Tibial nerve (tissue), 4 donors: ENCODE measurements around the gene PTCRA. TPM values are rescaled to one million over a fixed set of nuclear protein-coding genes. Genes with fewer than 3 reads are reported as not detected.
"Not testable (repeated sequence)": the region's sequence is repeated elsewhere in the genome, so short reads cannot be mapped to it uniquely, and the experiment has no call there.

Experiments
- DNase-seq, 2 donors: peaks; one replicate each; pipeline ENCODE4 v3.0.0-alpha.2; 2019; ENCODE audit warnings: low spot score in 2 of 2
- H3K27ac ChIP-seq, 4 donors: fragments of 200-600 bp; sonication (generic) in 3 of 4; one replicate each; pipeline ENCODE4 v1.5.1; 2017 to 2019; ENCODE audit warnings: mild to moderate bottlenecking in 1 of 4
- H3K27me3 ChIP-seq, 2 donors: fragments of 200-600 bp; sonication (generic) in 1 of 2; one replicate each; pipeline versions ENCODE4 v1.5.1 to v1.6.0; 2017 to 2019
- H3K36me3 ChIP-seq, 3 donors: fragments of 200-600 bp; sonication (generic); one replicate each; pipeline ENCODE4 v1.5.1; 2018 to 2019
- H3K4me1 ChIP-seq, 4 donors: fragments of 200-600 bp; sonication (generic) in 3 of 4; one replicate each; pipeline ENCODE4 v1.5.1; 2017 to 2019
- H3K4me3 ChIP-seq, 4 donors: fragments of 200-600 bp; sonication (generic) in 3 of 4; one replicate each; pipeline ENCODE4 v1.5.1; 2017 to 2019; ENCODE audit warnings: mild to moderate bottlenecking in 1 of 4, moderate library complexity in 1 of 4
- H3K9me3 ChIP-seq, 4 donors: fragments of 200-600 bp; sonication (generic) in 3 of 4; one replicate each; pipeline ENCODE4 v1.5.1; 2017 to 2019
- EP300 ChIP-seq, 2 donors: sonication (generic); formaldehyde crosslinking; IDR thresholded peaks; one replicate each; pipeline ENCODE4 v1.6.1; 2017; ENCODE audit warnings: antibody characterized with exemption in 2 of 2, mild to moderate bottlenecking in 1 of 2
- POLR2A ChIP-seq, 2 donors: fragments of 450-650 bp; IDR thresholded peaks; one replicate each; pipeline ENCODE4 v1.6.1; 2017; ENCODE audit warnings: antibody characterized with exemption in 2 of 2, mild to moderate bottlenecking in 2 of 2, moderate library complexity in 2 of 2
- WGBS, 2 donors: methylation state at CpG; one replicate each; pipeline ENCODE4 v1.1.5; 2018; 5-methylcytosine and 5-hydroxymethylcytosine counted together
- total RNA-seq, 4 donors: library from RNA; depleted of rRNA; stranded (reverse); fragments of >200 nt; gene quantifications; one replicate each; pipeline ENCODE4 v1.1.0, GENCODE V29; 2016
- TF ChIP-seq, protein P1 (sequence below), 5 experiments: fragments of 200-600 bp in 3 of 5; fragments of 450-650 bp in 2 of 5; sonication (generic) in 3 of 5; IDR thresholded peaks; one replicate each; pipeline ENCODE4 v1.5.1; 2016 to 2019; ENCODE audit warnings: antibody characterized with exemption in 5 of 5, mild to moderate bottlenecking in 3 of 5, moderate library complexity in 2 of 5

PTCRA gene
- total RNA-seq, 4 donors from 2014 or later, result not detected

DNA sequence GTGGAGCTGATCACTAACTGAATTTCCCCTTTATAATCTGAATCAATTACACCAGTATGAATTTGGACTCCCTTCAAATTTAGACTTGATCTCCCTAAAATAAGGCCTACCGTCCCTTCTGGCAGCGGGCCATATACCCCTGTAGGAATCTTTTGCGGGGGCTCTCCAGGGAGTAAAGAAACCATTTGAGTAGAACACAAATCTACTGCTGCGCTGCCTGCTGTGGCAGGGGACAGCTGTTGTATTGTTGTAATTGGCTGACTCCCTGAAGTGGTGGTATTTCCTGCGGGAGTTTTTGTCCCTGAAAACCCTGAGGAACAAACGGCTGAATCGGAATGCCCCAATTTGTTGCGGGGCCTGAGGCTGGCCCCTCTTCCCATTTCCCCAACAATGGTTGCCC, 16.0 kb upstream of the PTCRA start:
- H3K4me3 ChIP-seq, result no peak overlapping the region
- no peak for DNase-seq
- no peaks in the 10 kb centered on the region for H3K9me3 ChIP-seq
- TF ChIP-seq POLR2A (IDR thresholded peaks at IDR 0.05), result no peak
- TF ChIP-seq, protein P1, sequence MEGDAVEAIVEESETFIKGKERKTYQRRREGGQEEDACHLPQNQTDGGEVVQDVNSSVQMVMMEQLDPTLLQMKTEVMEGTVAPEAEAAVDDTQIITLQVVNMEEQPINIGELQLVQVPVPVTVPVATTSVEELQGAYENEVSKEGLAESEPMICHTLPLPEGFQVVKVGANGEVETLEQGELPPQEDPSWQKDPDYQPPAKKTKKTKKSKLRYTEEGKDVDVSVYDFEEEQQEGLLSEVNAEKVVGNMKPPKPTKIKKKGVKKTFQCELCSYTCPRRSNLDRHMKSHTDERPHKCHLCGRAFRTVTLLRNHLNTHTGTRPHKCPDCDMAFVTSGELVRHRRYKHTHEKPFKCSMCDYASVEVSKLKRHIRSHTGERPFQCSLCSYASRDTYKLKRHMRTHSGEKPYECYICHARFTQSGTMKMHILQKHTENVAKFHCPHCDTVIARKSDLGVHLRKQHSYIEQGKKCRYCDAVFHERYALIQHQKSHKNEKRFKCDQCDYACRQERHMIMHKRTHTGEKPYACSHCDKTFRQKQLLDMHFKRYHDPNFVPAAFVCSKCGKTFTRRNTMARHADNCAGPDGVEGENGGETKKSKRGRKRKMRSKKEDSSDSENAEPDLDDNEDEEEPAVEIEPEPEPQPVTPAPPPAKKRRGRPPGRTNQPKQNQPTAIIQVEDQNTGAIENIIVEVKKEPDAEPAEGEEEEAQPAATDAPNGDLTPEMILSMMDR (IDR thresholded peaks at IDR 0.05), result no peak
- TF ChIP-seq EP300 (IDR thresholded peaks at IDR 0.05), result no peak
- H3K4me1 ChIP-seq, result peaks cover 0 to 6% (median 3%) of the 10 kb centered on the region in 4 donors
- no peaks in the 10 kb centered on the region for H3K27me3 ChIP-seq
- WGBS, 2 donors, result 35 to 39% methylated on average over 8 of the region's 8 CpGs
- no peaks in the 10 kb centered on the region for H3K36me3 ChIP-seq
- no peak overlapping the region for H3K27ac ChIP-seq

DNA sequence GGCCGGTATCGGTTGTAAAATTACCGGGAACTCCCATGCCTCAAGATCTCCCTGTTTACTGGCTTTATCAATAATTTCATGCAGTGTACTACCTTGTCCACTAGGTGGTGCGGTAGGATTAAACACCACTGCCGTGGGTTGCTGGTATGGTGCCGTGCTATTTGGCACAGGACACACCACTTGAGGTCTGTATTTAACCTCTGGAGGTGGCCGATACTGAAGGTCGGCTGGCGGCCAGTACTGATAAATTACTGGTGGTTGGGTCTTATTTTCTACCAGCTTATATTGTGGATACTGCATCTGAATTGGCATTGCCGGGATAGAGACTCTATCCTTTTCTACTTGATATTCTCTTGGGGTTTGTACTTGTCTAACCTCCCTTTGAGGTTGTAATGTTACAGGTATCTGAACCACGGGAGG, 14.3 kb upstream of the PTCRA start:
- Histone ChIP-seq H3K27me3 (no peaks in the 10 kb centered on the region), H3K27ac (no peak overlapping the region), H3K36me3 (no peaks in the 10 kb centered on the region), H3K4me3 (no peak overlapping the region), H3K4me1 (peaks cover 0 to 6% (median 3%) of the 10 kb centered on the region in 4 donors), H3K9me3 (no peaks in the 10 kb centered on the region)
- DNase-seq, result peak; percentile 35 to 92
- no peak for TF ChIP-seq POLR2A (IDR thresholded peaks at IDR 0.05)
- peak in 1 of 2 donors; percentile 36 for TF ChIP-seq EP300 (IDR thresholded peaks at IDR 0.05)
- TF ChIP-seq, protein P1 (IDR thresholded peaks at IDR 0.05), result peak; percentile 85 to 93 (median 90)
- WGBS, 2 donors, result 1 to 7% methylated on average over 11 of the region's 11 CpGs

DNA sequence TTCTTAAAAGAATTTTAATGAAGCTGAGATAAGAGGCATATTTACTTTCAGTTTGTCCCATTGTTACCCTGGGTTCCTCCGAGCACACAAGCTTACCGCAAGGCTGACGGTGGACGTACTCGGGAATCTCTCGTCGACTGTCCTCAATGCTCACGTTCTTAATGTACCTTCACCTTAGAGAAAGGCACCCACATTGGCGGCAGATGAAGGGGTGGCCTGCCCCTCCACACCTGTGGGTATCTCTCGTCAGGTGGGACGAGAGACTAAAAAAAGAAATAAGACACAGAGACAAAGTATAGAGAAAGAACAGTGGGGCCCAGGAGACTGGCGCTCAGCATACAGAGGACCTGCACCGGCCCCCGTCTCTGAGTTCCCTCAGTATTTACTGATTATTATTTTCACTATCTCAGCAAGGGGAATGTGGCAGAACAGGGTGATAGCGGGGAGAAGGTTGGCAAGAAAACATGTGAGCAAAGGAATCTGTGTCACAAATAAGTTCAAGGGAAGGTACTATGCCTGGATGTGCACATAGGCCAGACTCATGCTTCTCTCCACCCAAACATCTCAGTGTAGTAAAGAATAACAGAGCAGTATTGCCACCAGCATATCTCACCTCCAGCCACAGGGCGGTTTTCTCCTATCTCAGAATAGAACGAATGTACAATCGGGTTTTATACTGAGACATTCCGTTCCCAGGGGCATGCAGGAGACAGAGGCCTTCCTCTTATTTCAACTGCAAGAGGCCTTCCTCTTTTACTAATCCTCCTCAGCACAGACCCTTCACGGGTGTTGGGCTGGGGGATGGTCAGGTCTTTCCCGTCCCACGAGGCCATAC, 13.2 kb upstream of the PTCRA start:
- not testable (repeated sequence) for H3K36me3 ChIP-seq, H3K27me3 ChIP-seq, H3K4me3 ChIP-seq, H3K27ac ChIP-seq, H3K9me3 ChIP-seq, H3K4me1 ChIP-seq, DNase-seq
- WGBS, 2 donors, result 75 to 77% methylated on average over 22 of the region's 22 CpGs

DNA sequence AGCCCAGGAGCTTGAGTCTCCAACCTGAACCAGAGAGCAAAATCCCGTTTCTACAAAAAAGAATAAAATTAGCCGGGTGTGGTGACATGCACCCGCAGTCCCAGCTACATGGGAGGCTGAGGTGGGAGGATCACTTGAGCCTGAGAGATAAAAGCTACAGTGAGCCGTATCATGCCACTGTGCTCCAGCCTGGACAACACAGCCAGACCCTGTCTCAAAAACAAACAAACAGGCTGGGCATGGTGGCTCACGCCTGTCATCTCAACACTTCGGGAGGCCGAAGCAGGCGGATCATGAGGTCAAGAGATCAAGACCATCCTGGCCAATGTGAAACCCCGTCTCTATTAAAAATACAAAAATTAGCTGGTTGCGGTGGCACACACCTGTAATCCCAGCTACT, 11.4 kb upstream of the PTCRA start:
- TF ChIP-seq POLR2A (IDR thresholded peaks at IDR 0.05), result no peak
- TF ChIP-seq, protein P1 (IDR thresholded peaks at IDR 0.05), result no peak
- no peak for TF ChIP-seq EP300 (IDR thresholded peaks at IDR 0.05)

DNA sequence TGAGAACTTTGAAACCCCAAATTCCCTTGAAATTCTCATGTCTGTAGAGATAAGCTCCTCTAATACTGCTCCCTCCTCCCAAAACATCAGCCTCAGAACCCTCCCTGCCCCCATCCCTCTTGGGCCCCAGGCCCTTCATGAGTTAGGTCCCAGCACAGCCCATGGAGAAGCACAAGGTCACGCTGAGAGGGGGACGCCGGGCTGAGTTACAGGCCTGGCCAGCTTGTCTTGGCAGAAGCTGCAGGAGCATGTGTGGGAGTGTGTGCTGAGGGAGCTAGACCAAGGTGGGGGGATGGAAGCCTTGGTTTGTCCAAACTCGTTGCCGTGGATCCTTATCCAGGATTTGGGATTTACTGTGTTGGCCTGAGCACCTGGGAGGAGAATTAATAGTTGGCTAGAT, 8.5 kb upstream of the PTCRA start:
- Histone ChIP-seq H3K27me3 (peaks cover 0 to 15% of the 10 kb centered on the region in 2 donors), H3K36me3 (no peaks in the 10 kb centered on the region), H3K4me1 (peaks cover 0 to 8% (median 0%) of the 10 kb centered on the region in 4 donors), H3K9me3 (no peaks in the 10 kb centered on the region), H3K27ac (no peak overlapping the region), H3K4me3 (no peak overlapping the region)
- DNase-seq, result no peak
- WGBS, 2 donors, result 46 to 49% methylated on average over 2 to 5 of the region's 5 CpGs
- TF ChIP-seq POLR2A (IDR thresholded peaks at IDR 0.05) (no peak), EP300 (IDR thresholded peaks at IDR 0.05) (no peak)

More for the DNA sequence above, 11.4 kb upstream of the PTCRA start:
- Histone ChIP-seq H3K27me3 (no peaks in the 10 kb centered on the region), H3K27ac (no peak overlapping the region), H3K4me3 (no peak overlapping the region), H3K36me3 (no peaks in the 10 kb centered on the region), H3K9me3 (no peaks in the 10 kb centered on the region), H3K4me1 (peaks cover 0 to 6% (median 3%) of the 10 kb centered on the region in 4 donors)
- 85 to 96% methylated on average over 10 of the region's 10 CpGs for WGBS, 2 donors
- no peak for DNase-seq

DNA sequence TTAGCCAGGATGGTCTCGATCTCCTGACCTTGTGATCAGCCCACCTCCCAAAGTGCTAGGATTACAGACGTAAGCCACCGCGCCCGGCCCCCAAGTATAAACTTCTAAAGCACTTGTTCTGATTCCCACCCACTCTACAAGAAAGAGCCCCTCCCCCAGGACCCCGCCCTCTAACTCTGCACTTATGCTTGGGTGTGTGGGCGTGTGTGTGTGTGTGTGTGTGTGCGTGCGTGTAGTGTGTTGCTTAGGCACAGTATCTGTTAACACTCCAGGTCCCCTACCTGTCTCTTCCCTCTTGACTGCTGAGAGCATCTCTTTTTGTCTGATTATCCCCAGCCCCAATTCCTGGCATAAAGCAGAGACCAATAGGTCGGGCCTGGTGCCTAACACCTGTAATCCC, 6.0 kb upstream of the PTCRA start:
- 82 to 90% methylated on average over 10 of the region's 10 CpGs for WGBS, 2 donors
- no peak for TF ChIP-seq POLR2A (IDR thresholded peaks at IDR 0.05)
- TF ChIP-seq, protein P1 (IDR thresholded peaks at IDR 0.05), result no peak
- TF ChIP-seq EP300 (IDR thresholded peaks at IDR 0.05), result no peak
- no peak for DNase-seq
- Histone ChIP-seq H3K9me3 (no peaks in the 10 kb centered on the region), H3K36me3 (no peaks in the 10 kb centered on the region), H3K27ac (no peak overlapping the region), H3K4me1 (peaks cover 0 to 8% (median 0%) of the 10 kb centered on the region in 4 donors), H3K27me3 (peaks cover 0 to 32% of the 10 kb centered on the region in 2 donors), H3K4me3 (no peak overlapping the region)
